GM12872 (cell line): ENCODE data around the gene GLTPD2.

Source experiments
- TF ChIP-seq, protein P1 (sequence below): IDR thresholded peaks from 3 replicates; pipeline ENCODE4 v1.5.1; 2011; ENCODE audit warnings: low read depth, mild to moderate bottlenecking, low read length, moderate library complexity; ENCODE audit not compliant: insufficient read depth

GLTPD2 gene

DNA sequence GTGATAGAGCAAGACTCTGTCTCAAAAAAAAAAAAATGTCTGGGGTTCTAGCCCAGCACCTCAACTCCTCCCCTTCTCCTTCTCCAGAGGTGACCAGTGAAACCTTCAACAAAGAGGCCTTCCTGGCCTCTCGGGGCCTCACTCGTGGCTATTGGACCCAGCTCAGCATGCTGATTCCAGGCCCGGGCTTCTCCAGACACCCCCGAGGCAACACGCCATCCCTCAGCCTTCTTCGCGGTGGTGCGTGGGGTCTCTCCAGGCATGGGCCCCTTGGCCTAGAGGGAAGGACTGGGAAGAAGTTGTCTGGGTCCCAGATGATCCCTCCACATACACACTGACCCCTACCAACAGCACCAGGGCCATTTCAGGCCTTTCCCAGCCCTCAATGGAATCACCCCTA is 45.5 kb upstream of the GLTPD2 start:
- TF ChIP-seq, protein P1, sequence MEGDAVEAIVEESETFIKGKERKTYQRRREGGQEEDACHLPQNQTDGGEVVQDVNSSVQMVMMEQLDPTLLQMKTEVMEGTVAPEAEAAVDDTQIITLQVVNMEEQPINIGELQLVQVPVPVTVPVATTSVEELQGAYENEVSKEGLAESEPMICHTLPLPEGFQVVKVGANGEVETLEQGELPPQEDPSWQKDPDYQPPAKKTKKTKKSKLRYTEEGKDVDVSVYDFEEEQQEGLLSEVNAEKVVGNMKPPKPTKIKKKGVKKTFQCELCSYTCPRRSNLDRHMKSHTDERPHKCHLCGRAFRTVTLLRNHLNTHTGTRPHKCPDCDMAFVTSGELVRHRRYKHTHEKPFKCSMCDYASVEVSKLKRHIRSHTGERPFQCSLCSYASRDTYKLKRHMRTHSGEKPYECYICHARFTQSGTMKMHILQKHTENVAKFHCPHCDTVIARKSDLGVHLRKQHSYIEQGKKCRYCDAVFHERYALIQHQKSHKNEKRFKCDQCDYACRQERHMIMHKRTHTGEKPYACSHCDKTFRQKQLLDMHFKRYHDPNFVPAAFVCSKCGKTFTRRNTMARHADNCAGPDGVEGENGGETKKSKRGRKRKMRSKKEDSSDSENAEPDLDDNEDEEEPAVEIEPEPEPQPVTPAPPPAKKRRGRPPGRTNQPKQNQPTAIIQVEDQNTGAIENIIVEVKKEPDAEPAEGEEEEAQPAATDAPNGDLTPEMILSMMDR, result no peak

DNA sequence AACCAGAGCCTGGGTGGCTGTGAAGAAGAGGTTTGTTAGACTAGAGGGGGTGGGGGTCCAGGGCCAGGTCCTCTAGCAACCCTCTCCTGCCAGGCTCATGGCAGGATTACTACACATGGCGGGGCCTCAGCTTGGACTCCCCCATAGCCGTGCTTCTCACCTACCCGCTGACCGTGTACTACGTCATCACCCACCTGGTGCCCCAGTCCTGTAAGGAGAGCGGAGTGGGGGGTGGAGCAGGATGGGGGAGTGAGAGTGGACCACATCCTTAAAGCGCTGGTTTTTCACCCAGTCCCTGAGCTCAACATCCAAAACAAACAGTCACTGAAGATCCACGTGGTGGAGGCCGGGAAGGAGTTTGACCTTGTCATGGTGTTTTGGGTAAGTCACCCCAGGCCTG is 44.9 kb upstream of the GLTPD2 start:
- TF ChIP-seq, protein P1, result no peak

DNA sequence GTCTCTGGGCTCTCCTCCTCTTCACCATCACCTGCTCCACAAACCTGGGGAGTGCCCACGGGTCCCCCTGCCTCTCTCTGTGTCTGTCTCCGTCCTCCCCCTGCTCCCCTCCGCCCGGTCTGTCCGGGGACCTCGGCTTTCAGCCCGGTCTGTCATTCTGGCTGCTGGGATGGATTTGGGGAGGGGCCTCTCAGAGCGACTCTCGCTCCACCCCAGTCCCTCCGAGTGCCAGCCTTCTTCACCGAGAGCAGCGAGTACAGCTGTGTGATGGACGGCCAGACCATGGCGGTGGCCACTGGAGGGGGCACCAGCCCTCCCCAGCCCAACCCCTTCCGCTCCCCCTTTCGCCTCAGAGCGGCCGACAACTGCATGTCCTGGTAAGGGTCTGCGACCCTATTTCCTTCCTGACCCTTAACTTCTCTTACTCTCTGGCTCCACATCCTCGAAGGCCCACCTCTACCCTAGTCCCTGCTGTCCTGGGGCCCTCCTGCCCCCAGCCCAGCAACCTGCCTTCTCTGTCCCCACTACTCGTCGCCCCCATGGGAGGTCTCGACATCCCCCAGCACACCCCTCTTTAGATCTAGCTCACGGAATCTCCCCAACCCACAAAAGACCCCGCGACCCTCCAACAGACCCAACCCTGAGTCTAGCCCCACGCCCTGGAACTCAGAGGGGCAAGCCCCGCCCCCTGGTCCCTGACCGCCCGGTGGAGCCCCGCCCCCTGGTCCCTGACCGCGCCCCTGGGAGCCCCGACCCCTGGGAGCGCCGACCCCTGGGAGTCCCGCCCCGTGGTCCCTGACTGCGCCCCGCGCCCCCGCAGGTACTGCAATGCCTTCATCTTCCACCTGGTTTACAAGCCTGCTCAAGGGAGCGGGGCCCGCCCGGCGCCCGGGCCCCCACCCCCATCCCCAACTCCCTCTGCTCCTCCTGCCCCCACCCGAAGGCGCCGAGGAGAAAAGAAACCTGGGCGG is 43.5 kb upstream of the GLTPD2 start:
- TF ChIP-seq, protein P1, result no peak

DNA sequence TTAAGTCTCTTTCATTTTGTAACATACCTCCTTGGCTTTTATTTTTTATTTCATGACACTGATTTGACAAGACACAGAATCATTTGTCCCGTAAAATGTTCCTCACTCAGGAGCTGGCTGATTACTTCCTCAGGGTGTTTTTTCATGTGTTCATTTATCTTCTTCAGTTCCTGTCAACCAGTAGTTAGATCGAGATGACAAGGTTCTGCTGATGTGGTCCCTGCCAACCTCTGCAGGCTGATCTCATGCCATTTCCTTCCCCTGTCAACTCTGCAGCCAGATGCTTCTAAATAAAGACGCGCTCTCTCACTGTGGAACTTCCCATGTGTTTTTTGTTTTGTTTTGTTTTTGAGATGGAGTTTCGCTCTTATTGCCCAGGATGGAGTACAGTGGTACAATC is 40.9 kb upstream of the GLTPD2 start:
- TF ChIP-seq, protein P1, result no peak

DNA sequence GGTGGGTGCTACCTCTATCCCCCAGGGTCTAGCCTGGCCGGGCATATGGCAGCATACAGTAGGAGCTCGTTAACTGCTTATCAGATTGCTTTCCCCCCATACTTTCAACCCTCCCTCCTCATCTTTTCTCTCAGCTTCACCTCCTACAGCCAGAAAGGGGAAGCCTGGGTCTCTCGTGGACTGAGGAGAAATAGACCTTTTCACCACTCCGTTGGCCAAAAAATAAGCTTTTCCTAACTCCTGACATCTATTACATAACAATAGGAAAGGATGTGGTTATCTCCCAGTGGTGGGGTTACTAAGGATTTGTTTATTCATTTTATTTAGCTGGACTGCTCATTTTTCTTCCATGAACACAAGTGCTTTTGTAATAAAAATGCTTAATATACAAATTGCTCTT is 40.1 kb upstream of the GLTPD2 start:
- TF ChIP-seq, protein P1, result no peak

DNA sequence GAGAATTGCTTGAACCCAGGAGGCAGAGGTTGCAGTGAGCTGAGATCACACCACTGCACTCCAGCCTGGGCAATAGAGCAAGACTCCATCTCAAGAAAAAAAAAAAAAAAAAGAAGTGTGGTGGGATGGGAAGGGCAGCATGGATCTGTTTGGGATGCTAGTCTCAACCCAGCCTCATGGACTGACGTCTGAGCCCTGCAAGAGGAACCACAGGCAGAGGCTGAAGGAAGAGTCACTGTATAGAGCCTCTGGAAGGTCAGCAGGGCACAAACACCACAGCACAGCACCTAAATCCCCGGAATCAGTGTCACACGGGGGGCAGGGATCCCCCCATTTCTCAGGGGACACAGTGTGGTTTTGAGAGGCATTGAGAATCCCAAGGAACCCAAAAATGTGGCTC is 38.2 kb upstream of the GLTPD2 start:
- TF ChIP-seq, protein P1, result no peak

DNA sequence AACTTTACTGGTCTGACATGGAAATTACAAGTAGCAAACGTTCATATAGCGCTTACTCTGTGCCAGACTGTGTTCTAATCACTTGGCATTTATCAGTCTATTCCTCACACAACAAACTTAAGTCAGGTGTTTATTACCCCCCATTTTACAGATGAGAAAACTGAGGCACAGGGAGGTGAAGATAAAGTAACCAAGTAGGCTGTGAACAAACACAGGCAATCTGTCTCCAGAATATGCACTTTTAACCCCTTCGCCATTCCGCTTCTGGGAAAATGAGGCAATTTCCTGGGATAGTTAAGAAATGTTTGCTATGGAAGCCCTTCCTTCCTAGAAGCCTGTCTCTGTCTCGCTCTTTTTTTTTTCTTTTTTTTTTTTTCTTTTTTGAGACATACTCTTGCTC is 36.8 kb upstream of the GLTPD2 start:
- TF ChIP-seq, protein P1, result no peak
